Urinary bladder (tissue), 4 donors: ENCODE results near the gene CYB5R4. TPM values are rescaled to one million over a fixed set of nuclear protein-coding genes. Genes with fewer than 3 reads are reported as not detected.
A peak's percentile ranks its signal among the peaks of the same experiment; 100 is the strongest.

Experiments used
- DNase-seq: peaks from one replicate; pipeline ENCODE4 v3.0.0-alpha.2; 2015; ENCODE audit errors: extremely low spot score
- H3K27ac ChIP-seq: one replicate; pipeline ENCODE4 v1.5.1; 2013; ENCODE audit warnings: low read depth, mild to moderate bottlenecking, moderate library complexity
- H3K36me3 ChIP-seq: one replicate; pipeline ENCODE4 v1.6.1; 2013; ENCODE audit warnings: mild to moderate bottlenecking, moderate library complexity; ENCODE audit not compliant: insufficient read depth
- H3K4me1 ChIP-seq: one replicate; pipeline ENCODE4 v1.6.1; 2013; ENCODE audit warnings: mild to moderate bottlenecking, moderate library complexity; ENCODE audit not compliant: insufficient read depth
- H3K4me3 ChIP-seq: one replicate; pipeline ENCODE4 v1.5.1; 2013; ENCODE audit warnings: low read depth, low read length
- WGBS: extraction: QIAGEN DNeasy Blood & Tissue Kit; methylation state at CpG from one replicate; pipeline ENCODE4 v1.1.7; 2013; 5-methylcytosine and 5-hydroxymethylcytosine counted together
- polyA plus RNA-seq: library from polyadenylated mRNA; stranded (reverse); fragments of 200-250 nt; gene quantifications from one replicate; pipeline ENCODE4 v1.2.3, GENCODE V29; 2013
- total RNA-seq: library from RNA; depleted of rRNA; stranded (reverse); fragments of >200 nt; gene quantifications from one replicate; pipeline ENCODE4 v1.2.3, GENCODE V29; 2014
- donor health status: healthy with polysubstance abuse.
- donor health status: healthy.

The CYB5R4 gene
- total and polyA plus RNA-seq, 2 donors = 9.4 to 13.4 TPM

GRCh38 chr6:83954371-83954770 lies 94.9 kb downstream of the CYB5R4 start:
- Histone ChIP-seq H3K4me1 (no peaks in the 10 kb centered on the region), H3K4me3 (no peak overlapping the region), H3K36me3 (no peaks in the 10 kb centered on the region), H3K27ac (no peak overlapping the region)
- WGBS = 93% methylated on average over 2 of the region's 2 CpGs
- no peak for DNase-seq

GRCh38 chr6:83958241-83958685 lies 98.8 kb downstream of the CYB5R4 start:
- Histone ChIP-seq H3K27ac (no peak overlapping the region), H3K4me1 (no peaks in the 10 kb centered on the region), H3K36me3 (peaks cover 4% of the 10 kb centered on the region), H3K4me3 (no peak overlapping the region)
- WGBS = 50% methylated on average over 3 of the region's 3 CpGs
- no peak for DNase-seq

DNA sequence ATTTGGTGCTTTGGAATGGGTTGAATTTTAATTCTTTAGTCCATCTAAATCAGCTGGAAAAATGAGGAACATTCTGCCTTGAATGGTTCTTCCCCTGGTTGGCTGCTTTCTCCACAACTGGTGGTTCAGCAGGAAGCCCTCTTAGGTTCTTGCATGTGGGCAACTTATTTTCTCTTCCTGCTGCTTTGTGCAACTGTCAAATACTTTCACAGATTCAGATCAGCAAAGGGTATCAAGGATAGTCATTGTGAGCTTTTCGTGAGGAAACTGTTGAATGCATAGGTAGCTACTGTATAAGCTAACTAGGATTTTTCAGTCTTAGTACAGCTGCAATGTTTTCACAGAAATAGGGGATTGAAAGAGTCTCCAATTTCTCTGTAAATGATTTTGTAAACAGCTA lies 101.2 kb downstream of the CYB5R4 start:
- WGBS = 80% methylated on average over 1 of the region's 1 CpG
- H3K4me3 ChIP-seq = no peak overlapping the region
- DNase-seq = no peak
- H3K4me1 ChIP-seq = no peaks in the 10 kb centered on the region
- no peak overlapping the region for H3K27ac ChIP-seq
- peaks cover 4% of the 10 kb centered on the region for H3K36me3 ChIP-seq

- Histone ChIP-seq H3K27ac (no peak overlapping the region), H3K4me3 (no peak overlapping the region), H3K4me1 (no peaks in the 10 kb centered on the region), H3K36me3 (peaks cover 4% of the 10 kb centered on the region)
- DNase-seq = no peak
These were observed 103.1 kb downstream of the CYB5R4 start for GRCh38 chr6:83962582-83962981.

GRCh38 chr6:83966539-83966938 lies 107.0 kb downstream of the CYB5R4 start:
- no peak overlapping the region for H3K27ac ChIP-seq
- peaks cover 2% of the 10 kb centered on the region for H3K36me3 ChIP-seq
- no peak for DNase-seq
- over 99% methylated on average over 4 of the region's 4 CpGs for WGBS
- no peak overlapping the region for H3K4me3 ChIP-seq
- H3K4me1 ChIP-seq = no peaks in the 10 kb centered on the region

- Histone ChIP-seq H3K4me1 (no peaks in the 10 kb centered on the region), H3K27ac (no peak overlapping the region), H3K4me3 (no peak overlapping the region), H3K36me3 (no peaks in the 10 kb centered on the region)
- no peak for DNase-seq
These were observed 111.1 kb downstream of the CYB5R4 start for GRCh38 chr6:83970582-83970981.

GRCh38 chr6:83974409-83975050 lies 115.0 kb downstream of the CYB5R4 start:
- H3K36me3 ChIP-seq = no peaks in the 10 kb centered on the region
- 17% methylated on average over 3 of the region's 3 CpGs for WGBS
- H3K27ac ChIP-seq = no peak overlapping the region
- no peak for DNase-seq
- no peaks in the 10 kb centered on the region for H3K4me1 ChIP-seq
- H3K4me3 ChIP-seq = no peak overlapping the region

DNA sequence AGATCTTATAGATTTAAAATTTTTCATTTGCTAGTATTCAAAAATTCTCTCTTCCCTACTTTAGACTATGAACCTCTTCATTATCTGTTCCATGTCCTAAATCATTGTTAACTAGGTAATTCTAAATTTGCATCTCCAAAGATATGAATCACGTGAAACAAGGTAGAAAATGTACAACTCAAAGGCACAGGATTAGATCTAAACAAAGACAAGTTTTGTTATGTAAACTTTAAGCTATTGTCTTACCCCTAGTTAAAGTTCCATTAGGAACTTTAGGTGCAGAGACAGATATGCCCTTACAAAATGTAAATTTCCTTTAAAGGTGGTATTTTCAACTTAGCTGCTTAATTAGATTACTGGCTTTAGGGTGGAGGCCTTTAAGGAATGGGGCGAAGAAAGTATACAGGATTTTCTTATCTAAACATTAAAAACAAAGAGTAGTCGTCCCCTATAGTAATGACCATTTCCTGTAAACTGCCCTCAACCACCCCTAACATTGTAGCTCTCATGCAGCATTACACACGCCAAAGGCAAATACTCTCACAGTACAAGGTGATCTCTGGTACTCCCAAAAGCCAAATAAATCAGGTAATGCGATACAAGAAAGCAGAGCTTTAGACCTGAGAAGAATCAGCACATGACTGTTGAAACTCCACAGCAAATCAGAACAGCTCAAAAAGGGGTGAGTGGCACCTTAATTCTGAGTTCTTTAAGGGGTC lies 116.7 kb downstream of the CYB5R4 start:
- Histone ChIP-seq H3K27ac (peak overlapping the region; percentile 41), H3K4me3 (no peak overlapping the region), H3K4me1 (no peaks in the 10 kb centered on the region), H3K36me3 (no peaks in the 10 kb centered on the region)
- DNase-seq = no peak
- 40% methylated on average over 5 of the region's 5 CpGs for WGBS

- Histone ChIP-seq H3K27ac (no peak overlapping the region), H3K4me3 (no peak overlapping the region), H3K36me3 (no peaks in the 10 kb centered on the region), H3K4me1 (no peaks in the 10 kb centered on the region)
- DNase-seq = no peak
- 90% methylated on average over 8 of the region's 8 CpGs for WGBS
These were observed 117.4 kb downstream of the CYB5R4 start for GRCh38 chr6:83976871-83977270.

GRCh38 chr6:83978324-83978734 lies 118.8 kb downstream of the CYB5R4 start:
- 18% methylated on average over 1 of the region's 1 CpG for WGBS
- H3K4me1 ChIP-seq = no peaks in the 10 kb centered on the region
- no peak overlapping the region for H3K4me3 ChIP-seq
- H3K36me3 ChIP-seq = no peaks in the 10 kb centered on the region
- no peak overlapping the region for H3K27ac ChIP-seq
- DNase-seq = no peak

GRCh38 chr6:83978997-83979396 lies 119.5 kb downstream of the CYB5R4 start:
- no peaks in the 10 kb centered on the region for H3K4me1 ChIP-seq
- WGBS = 65% methylated on average over 3 of the region's 3 CpGs
- no peaks in the 10 kb centered on the region for H3K36me3 ChIP-seq
- H3K27ac ChIP-seq = no peak overlapping the region
- H3K4me3 ChIP-seq = no peak overlapping the region
- no peak for DNase-seq

- 44% methylated on average over 1 of the region's 1 CpG for WGBS
- no peak overlapping the region for H3K4me3 ChIP-seq
- H3K4me1 ChIP-seq = no peaks in the 10 kb centered on the region
- H3K27ac ChIP-seq = no peak overlapping the region
- no peak for DNase-seq
- H3K36me3 ChIP-seq = no peaks in the 10 kb centered on the region
These were observed 124.9 kb downstream of the CYB5R4 start for GRCh38 chr6:83984411-83984810.

GRCh38 chr6:83985308-83985713 lies 125.8 kb downstream of the CYB5R4 start:
- no peaks in the 10 kb centered on the region for H3K4me1 ChIP-seq
- no peak overlapping the region for H3K4me3 ChIP-seq
- DNase-seq = no peak
- H3K27ac ChIP-seq = no peak overlapping the region
- no peaks in the 10 kb centered on the region for H3K36me3 ChIP-seq
- 95% methylated on average over 1 of the region's 1 CpG for WGBS

DNA sequence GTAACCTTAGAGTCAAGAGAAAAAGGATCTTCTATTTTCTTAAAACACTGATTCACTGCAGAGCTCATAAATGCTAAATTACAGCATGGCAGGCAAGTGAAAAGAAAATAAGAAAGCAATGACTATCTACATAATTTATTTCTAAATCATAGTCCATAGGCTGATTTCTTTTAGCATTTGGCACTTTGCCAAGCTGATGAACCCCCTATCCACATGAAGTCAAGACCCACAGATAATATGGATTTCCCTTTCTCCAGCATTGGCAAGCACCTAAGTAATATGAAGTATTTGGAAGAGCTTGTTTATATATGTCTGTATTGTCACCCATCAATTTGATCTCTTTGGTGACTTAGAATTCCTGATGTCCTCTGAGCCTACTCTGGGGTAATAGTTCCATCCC lies 126.2 kb downstream of the CYB5R4 start:
- Histone ChIP-seq H3K36me3 (no peaks in the 10 kb centered on the region), H3K4me1 (no peaks in the 10 kb centered on the region), H3K4me3 (no peak overlapping the region), H3K27ac (no peak overlapping the region)
- DNase-seq = no peak
